IPS-18a (cell line): ENCODE results near the gene ZFYVE28.

ENCODE experiments used
- H3K27ac ChIP-seq: one replicate; pipeline ENCODE4 v1.5.1; 2013; ENCODE audit warnings: low read length
- H3K27me3 ChIP-seq: one replicate; pipeline ENCODE4 v1.6.1; 2013; ENCODE audit warnings: mild to moderate bottlenecking, low read length; ENCODE audit not compliant: control insufficient read depth, insufficient read depth
- H3K36me3 ChIP-seq: one replicate; pipeline ENCODE4 v1.6.1; 2013; ENCODE audit warnings: low read depth, low read length; ENCODE audit not compliant: control insufficient read depth
- H3K4me1 ChIP-seq: one replicate; pipeline ENCODE4 v1.6.1; 2013; ENCODE audit warnings: low read depth, low read length; ENCODE audit not compliant: control insufficient read depth
- H3K4me3 ChIP-seq: one replicate; pipeline ENCODE4 v1.5.1; 2013; ENCODE audit warnings: low read length
- H3K9ac ChIP-seq: one replicate; pipeline ENCODE4 v1.6.1; 2013; ENCODE audit warnings: mild to moderate bottlenecking, low read length, moderate library complexity
- H3K9me3 ChIP-seq: one replicate; pipeline ENCODE4 v1.6.1; 2013; ENCODE audit warnings: low read depth, low read length; ENCODE audit not compliant: control insufficient read depth

ZFYVE28 gene

DNA sequence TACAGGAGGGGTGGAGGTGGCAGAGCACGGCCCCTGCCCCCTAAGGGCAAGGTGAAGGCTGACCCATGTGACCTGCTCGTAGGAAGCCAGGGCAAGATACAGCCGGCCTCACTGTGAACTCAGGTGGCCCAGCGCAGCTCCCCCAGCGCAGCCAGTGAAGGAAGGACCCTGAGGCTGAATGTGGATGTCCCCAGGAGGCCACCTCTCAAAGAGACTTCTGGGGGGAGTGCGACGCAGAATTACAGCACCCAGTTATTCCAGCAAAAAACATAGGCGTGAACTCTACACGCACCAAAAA lies 52.6 kb downstream of the ZFYVE28 start:
- H3K9ac ChIP-seq = no peak overlapping the region
- no peak overlapping the region for H3K4me3 ChIP-seq
- no peaks in the 10 kb centered on the region for H3K36me3 ChIP-seq
- H3K27ac ChIP-seq = no peak overlapping the region
- H3K27me3 ChIP-seq = no peaks in the 10 kb centered on the region
- H3K9me3 ChIP-seq = no peaks in the 10 kb centered on the region
- no peaks in the 10 kb centered on the region for H3K4me1 ChIP-seq

- H3K9ac ChIP-seq = no peak overlapping the region
- no peak overlapping the region for H3K4me3 ChIP-seq
- H3K27me3 ChIP-seq = no peaks in the 10 kb centered on the region
- H3K27ac ChIP-seq = no peak overlapping the region
- H3K36me3 ChIP-seq = no peaks in the 10 kb centered on the region
- H3K9me3 ChIP-seq = no peaks in the 10 kb centered on the region
- H3K4me1 ChIP-seq = no peaks in the 10 kb centered on the region
These were observed 53.2 kb downstream of the ZFYVE28 start for GRCh38 chr4:2365054-2365912.

- H3K4me3 ChIP-seq = no peak overlapping the region
- no peaks in the 10 kb centered on the region for H3K27me3 ChIP-seq
- H3K4me1 ChIP-seq = no peaks in the 10 kb centered on the region
- no peak overlapping the region for H3K9ac ChIP-seq
- H3K36me3 ChIP-seq = no peaks in the 10 kb centered on the region
- no peak overlapping the region for H3K27ac ChIP-seq
- no peaks in the 10 kb centered on the region for H3K9me3 ChIP-seq
These were observed 53.8 kb downstream of the ZFYVE28 start for GRCh38 chr4:2364654-2365053.

DNA sequence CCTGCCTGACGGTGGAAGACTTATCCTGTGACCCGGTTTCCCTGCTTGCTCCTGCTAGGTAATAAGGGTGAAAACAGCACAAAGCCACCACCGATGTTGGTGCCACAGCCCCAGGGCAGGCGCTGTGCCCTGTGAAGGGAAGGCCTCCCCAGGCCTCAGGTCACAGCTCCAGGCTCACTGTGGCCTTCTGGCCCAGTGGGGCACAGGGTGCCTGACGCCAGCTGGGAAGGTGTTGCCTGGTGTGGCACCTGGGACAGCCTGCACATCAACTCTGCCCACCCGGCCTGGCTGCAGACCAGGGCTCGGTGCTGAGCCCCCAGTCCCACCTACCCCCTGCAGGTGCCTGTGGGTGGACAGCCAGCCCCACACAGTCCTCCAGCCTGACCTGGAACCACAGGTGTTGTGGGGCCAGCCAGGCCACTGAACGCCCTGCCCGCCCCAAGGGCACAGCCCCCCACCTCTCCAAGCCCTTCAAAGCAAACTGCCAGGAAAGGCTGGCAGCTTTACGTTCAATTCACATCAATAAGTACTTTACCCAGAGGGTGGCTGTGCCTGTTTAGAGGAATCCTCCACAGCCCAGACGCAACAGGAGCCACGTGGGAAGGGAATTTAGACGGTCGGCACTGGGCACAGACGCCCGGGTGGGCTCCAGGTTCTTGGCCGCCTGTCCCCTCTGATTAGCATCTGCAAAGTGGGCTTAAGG lies 54.3 kb downstream of the ZFYVE28 start:
- Histone ChIP-seq H3K9me3 (no peaks in the 10 kb centered on the region), H3K4me3 (no peak overlapping the region), H3K27ac (no peak overlapping the region), H3K36me3 (no peaks in the 10 kb centered on the region), H3K27me3 (no peaks in the 10 kb centered on the region), H3K9ac (no peak overlapping the region), H3K4me1 (no peaks in the 10 kb centered on the region)

DNA sequence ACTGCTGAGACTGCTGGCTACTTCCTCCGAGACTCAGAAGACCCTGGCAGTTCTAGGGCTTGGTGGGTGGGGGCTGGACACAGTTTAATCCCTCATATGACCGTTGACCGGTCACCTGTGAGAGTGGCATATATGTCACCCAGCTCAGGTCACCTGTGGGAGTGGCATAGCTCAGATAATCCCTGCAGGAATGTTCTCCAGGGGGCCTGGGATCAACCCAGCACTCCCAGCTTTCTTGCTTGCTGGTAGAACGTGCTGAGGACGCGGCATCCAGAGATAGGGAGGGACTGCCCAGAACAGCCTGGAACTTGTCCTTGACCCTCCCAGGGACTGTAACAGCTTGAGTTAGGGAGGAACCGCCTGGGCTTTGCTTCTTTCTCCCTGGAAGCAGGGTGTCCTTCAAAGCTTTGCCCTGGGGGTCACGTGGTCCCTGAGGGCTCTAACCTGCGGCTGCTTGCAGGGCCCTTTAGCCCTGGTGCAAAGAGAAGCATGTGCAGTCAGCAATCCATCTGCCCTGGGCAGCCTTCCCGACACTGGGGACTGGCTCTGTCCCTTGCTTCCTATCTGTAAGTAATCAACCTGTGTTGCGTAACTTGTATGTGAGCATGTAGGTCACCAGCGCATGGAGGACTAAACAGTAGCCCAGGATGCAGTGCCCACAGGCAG lies 55.3 kb downstream of the ZFYVE28 start:
- no peak overlapping the region for H3K9ac ChIP-seq
- H3K9me3 ChIP-seq = no peaks in the 10 kb centered on the region
- no peak overlapping the region for H3K4me3 ChIP-seq
- no peaks in the 10 kb centered on the region for H3K4me1 ChIP-seq
- no peak overlapping the region for H3K27ac ChIP-seq
- H3K27me3 ChIP-seq = no peaks in the 10 kb centered on the region
- no peaks in the 10 kb centered on the region for H3K36me3 ChIP-seq

- no peaks in the 10 kb centered on the region for H3K27me3 ChIP-seq
- H3K4me1 ChIP-seq = no peaks in the 10 kb centered on the region
- no peak overlapping the region for H3K27ac ChIP-seq
- no peak overlapping the region for H3K4me3 ChIP-seq
- H3K36me3 ChIP-seq = no peaks in the 10 kb centered on the region
- no peak overlapping the region for H3K9ac ChIP-seq
- H3K9me3 ChIP-seq = no peaks in the 10 kb centered on the region
These were observed 56.0 kb downstream of the ZFYVE28 start for GRCh38 chr4:2362266-2363055.

- Histone ChIP-seq H3K9ac (no peak overlapping the region), H3K9me3 (no peaks in the 10 kb centered on the region), H3K4me3 (no peak overlapping the region), H3K27ac (no peak overlapping the region), H3K27me3 (no peaks in the 10 kb centered on the region), H3K4me1 (no peaks in the 10 kb centered on the region), H3K36me3 (no peaks in the 10 kb centered on the region)
These were observed 56.8 kb downstream of the ZFYVE28 start for GRCh38 chr4:2361366-2362265.

DNA sequence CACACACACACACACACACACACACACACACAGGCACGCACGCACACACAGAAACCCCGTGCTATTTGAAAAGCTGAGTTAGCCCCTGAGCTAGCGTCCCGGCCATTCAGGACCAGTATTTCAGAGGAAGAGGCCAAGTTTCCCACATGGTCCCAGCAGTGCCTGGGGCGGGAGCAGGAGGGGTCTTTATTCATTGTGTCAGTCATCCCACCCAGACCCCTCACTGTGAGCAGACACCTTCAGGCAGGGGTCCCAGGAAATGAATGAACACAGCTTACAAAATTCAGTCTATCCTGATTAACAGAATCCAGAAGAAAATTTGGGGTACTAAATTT lies 58.1 kb downstream of the ZFYVE28 start:
- Histone ChIP-seq H3K9me3 (no peaks in the 10 kb centered on the region), H3K36me3 (no peaks in the 10 kb centered on the region), H3K9ac (no peak overlapping the region), H3K27me3 (no peaks in the 10 kb centered on the region), H3K4me1 (no peaks in the 10 kb centered on the region), H3K27ac (no peak overlapping the region), H3K4me3 (no peak overlapping the region)

DNA sequence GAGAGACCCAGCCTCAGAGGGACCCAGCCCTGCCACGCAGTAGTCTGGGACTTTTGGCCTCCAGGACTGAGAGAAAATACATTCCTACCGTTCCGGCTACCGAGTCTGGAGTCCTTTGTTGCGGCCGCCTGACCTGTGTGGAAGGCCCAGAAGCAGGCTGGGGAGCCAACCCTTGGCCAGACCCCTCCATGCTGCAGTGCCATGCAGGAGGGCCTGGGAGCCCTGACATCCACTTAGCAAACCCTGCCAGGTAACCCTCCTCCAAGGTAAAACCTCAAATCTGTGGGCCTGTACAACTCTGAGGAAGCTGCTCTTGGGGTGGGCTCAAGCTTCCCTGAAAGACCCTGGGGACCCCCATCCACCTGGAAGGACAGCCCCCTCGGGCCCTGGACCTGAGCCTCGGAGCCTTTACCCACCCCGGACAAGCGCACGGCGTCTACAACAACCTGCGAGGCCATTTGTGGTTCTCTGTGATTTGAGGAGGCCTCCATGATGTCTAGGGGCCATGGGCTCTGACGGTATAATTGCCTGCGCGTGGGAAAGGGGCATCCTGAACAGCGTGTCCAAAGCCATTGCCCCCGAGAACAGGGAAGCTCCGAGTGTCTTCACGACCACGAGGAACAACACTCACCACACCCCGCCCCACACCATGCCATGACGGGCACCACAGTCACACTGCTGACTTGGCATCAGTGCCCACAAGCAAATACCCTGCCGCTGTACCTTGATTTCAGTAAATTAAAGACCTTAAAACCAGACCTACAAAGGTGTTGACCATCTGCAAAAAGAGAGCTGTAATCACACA lies 58.7 kb downstream of the ZFYVE28 start:
- H3K36me3 ChIP-seq = no peaks in the 10 kb centered on the region
- H3K9me3 ChIP-seq = no peaks in the 10 kb centered on the region
- H3K4me1 ChIP-seq = no peaks in the 10 kb centered on the region
- H3K27ac ChIP-seq = no peak overlapping the region
- no peaks in the 10 kb centered on the region for H3K27me3 ChIP-seq
- no peak overlapping the region for H3K9ac ChIP-seq
- H3K4me3 ChIP-seq = no peak overlapping the region
